CD14-positive monocyte (primary cell): Measurements from ENCODE around the gene OR1F1. TPM values are rescaled to one million over a fixed set of nuclear protein-coding genes. Genes with fewer than 3 reads are reported as not detected.

ENCODE experiments used
- DNase-seq, 3 donors: peaks; one replicate each; pipeline ENCODE4 v3.0.0-alpha.2; 2011 to 2022
- H2AFZ ChIP-seq: 2 replicates; pipeline ENCODE4 v1.6.0; 2012; ENCODE audit warnings: mild to moderate bottlenecking, low read depth, low read length, inconsistent platforms; ENCODE audit not compliant: insufficient read depth, poor library complexity, severe bottlenecking
- H3K27ac ChIP-seq, 2 donors: 1 replicate in 1 of 2; 2 replicates in 1 of 2; pipeline ENCODE4 v1.5.1; 2012 to 2013; ENCODE audit warnings: low read length in 2 of 2, control low read depth in 1 of 2, inconsistent platforms in 1 of 2, low read depth in 1 of 2, mild to moderate bottlenecking in 1 of 2
- H3K27me3 ChIP-seq, 2 donors: one replicate each; pipeline versions ENCODE4 v1.6.0 to v1.6.1; 2011 to 2013; ENCODE audit warnings: low read length in 2 of 2; ENCODE audit not compliant: control insufficient read depth in 2 of 2, insufficient read depth in 2 of 2
- H3K36me3 ChIP-seq, 2 donors: replicated peaks in 1 of 2; 1 replicate in 1 of 2; 2 replicates in 1 of 2; pipeline versions ENCODE4 v1.5.1 to v1.6.1; 2012 to 2013; ENCODE audit warnings: low read length in 2 of 2, control low read depth in 1 of 2, inconsistent platforms in 1 of 2, mild to moderate bottlenecking in 1 of 2; ENCODE audit not compliant: insufficient read depth in 2 of 2, control insufficient read depth in 1 of 2
- H3K4me1 ChIP-seq, 2 donors: 1 replicate in 1 of 2; 2 replicates in 1 of 2; pipeline versions ENCODE4 v1.5.1 to v1.6.1; 2012 to 2013; ENCODE audit warnings: low read length in 2 of 2, control low read depth in 1 of 2, inconsistent platforms in 1 of 2, mild to moderate bottlenecking in 1 of 2, moderate library complexity in 1 of 2; ENCODE audit not compliant: insufficient read depth in 2 of 2, control insufficient read depth in 1 of 2
- H3K4me2 ChIP-seq: replicated peaks from 2 replicates; pipeline ENCODE3; 2012; ENCODE audit warnings: low read length, moderate library complexity, mild to moderate bottlenecking; ENCODE audit not compliant: poor library complexity, severe bottlenecking; ENCODE audit errors: extremely low read depth
- H3K4me3 ChIP-seq, 3 experiments: fragments of 200-600 bp in 1 of 3; sonication (generic) in 1 of 3; replicated peaks in 1 of 3; 1 replicate in 2 of 3; 2 replicates in 1 of 3; pipeline ENCODE4 v1.5.1; 2011 to 2013; ENCODE audit warnings: low read length in 3 of 3, mild to moderate bottlenecking in 3 of 3, control low read depth in 2 of 3, low read depth in 2 of 3, inconsistent platforms in 1 of 3, moderate library complexity in 1 of 3
- H3K79me2 ChIP-seq: 2 replicates; pipeline ENCODE4 v1.6.0; 2012; ENCODE audit warnings: mild to moderate bottlenecking, control low read depth, inconsistent platforms, low read length, moderate library complexity; ENCODE audit not compliant: insufficient read depth
- H3K9ac ChIP-seq: 2 replicates; pipeline ENCODE4 v1.6.0; 2017; ENCODE audit warnings: low read length, mild to moderate bottlenecking; ENCODE audit not compliant: insufficient read depth, poor library complexity, severe bottlenecking
- H3K9me3 ChIP-seq, 2 donors: replicated peaks in 1 of 2; 1 replicate in 1 of 2; 2 replicates in 1 of 2; pipeline versions ENCODE4 v1.5.1 to v1.6.1; 2012 to 2013; ENCODE audit warnings: low read length in 2 of 2, control low read depth in 1 of 2; ENCODE audit not compliant: control insufficient read depth in 1 of 2, insufficient read depth in 1 of 2
- H4K20me1 ChIP-seq: 2 replicates; pipeline ENCODE4 v1.6.0; 2012; ENCODE audit warnings: mild to moderate bottlenecking, low read length, control low read depth, moderate library complexity; ENCODE audit not compliant: insufficient read depth
- H3K27ac Mint-ChIP-seq, 7 donors: one replicate each; pipeline ENCODE4 v1.8.0; 2020; ENCODE audit warnings: mild to moderate bottlenecking in 7 of 7, mixed read lengths in 7 of 7, moderate library complexity in 6 of 7, inconsistent platforms in 2 of 7
- H3K27me3 Mint-ChIP-seq, 3 donors: one replicate each; pipeline ENCODE4 v1.8.0; 2021 to 2022; ENCODE audit warnings: low read depth in 3 of 3, mild to moderate bottlenecking in 3 of 3, mixed read lengths in 3 of 3, moderate library complexity in 3 of 3, inconsistent platforms in 1 of 3
- H3K36me3 Mint-ChIP-seq, 2 donors: one replicate each; pipeline ENCODE4 v1.8.0; 2020; ENCODE audit warnings: mixed read lengths in 2 of 2, inconsistent platforms in 1 of 2, mild to moderate bottlenecking in 1 of 2
- H3K4me1 Mint-ChIP-seq: one replicate; pipeline ENCODE4 v1.8.0; 2020; ENCODE audit warnings: mild to moderate bottlenecking, mixed read lengths
- H3K4me3 Mint-ChIP-seq, 2 donors: one replicate each; pipeline ENCODE4 v1.8.0; 2020; ENCODE audit warnings: mild to moderate bottlenecking in 2 of 2, mixed read lengths in 2 of 2, moderate library complexity in 1 of 2
- H3K9me3 Mint-ChIP-seq, 7 donors: one replicate each; pipeline ENCODE4 v1.8.0; 2020 to 2022; ENCODE audit warnings: mixed read lengths in 7 of 7, mild to moderate bottlenecking in 6 of 7, moderate library complexity in 6 of 7, inconsistent platforms in 2 of 7
- CTCF ChIP-seq: fragments of 200-600 bp; IDR thresholded peaks from one replicate; pipeline ENCODE4 v1.8.0; 2022; ENCODE audit warnings: antibody characterized with exemption, mild to moderate bottlenecking
- WGBS: methylation state at CpG from one replicate; pipeline ENCODE4 v1.1.5; 2013; ENCODE audit warnings: missing lambda C conversion rate; ENCODE audit not compliant: insufficient coverage; 5-methylcytosine and 5-hydroxymethylcytosine counted together
- intact Hi-C, 2 donors: fragments of 100-400 bp; cut with micrococcal nuclease; formaldehyde crosslinking; loops; one replicate each; pipeline versions ENCODE4 v1.15.0 to v1.15.1; 2023
- polyA plus RNA-seq, 3 donors: library from polyadenylated mRNA; depleted of rRNA in 1 of 3; unstranded in 2 of 3; stranded (reverse) in 1 of 3; fragments of 300-500 nt in 2 of 3; fragments of >200 nt in 1 of 3; fragmentation: Illumina TruSeq in 2 of 3; gene quantifications; 1 replicate in 2 of 3; 2 replicates in 1 of 3; pipeline ENCODE4 v1.2.3, GENCODE V29; 2012 to 2021

The OR1F1 gene
- polyA plus RNA-seq, 3 donors: not detected

- Histone ChIP-seq H3K36me3 (no peaks in the 10 kb centered on the region), H3K4me2 (no peak overlapping the region), H3K4me3 (no peak overlapping the region), H3K27ac (no peak overlapping the region), H3K4me1 (peaks cover 30 to 36% of the 10 kb centered on the region in 2 donors), H3K79me2 (no peaks in the 10 kb centered on the region), H4K20me1 (no peaks in the 10 kb centered on the region), H3K9ac (no peak overlapping the region), H2AFZ (no peak overlapping the region), H3K9me3 (peaks cover 6 to 69% of the 10 kb centered on the region in 2 donors), H3K27me3 (peaks cover 86 to 100% of the 10 kb centered on the region in 2 donors)
- Mint-ChIP-seq H3K27ac (no peak overlapping the region), H3K9me3 (peaks cover 10 to 75% (median 68%) of the 10 kb centered on the region in 7 donors), H3K36me3 (peaks cover 23 to 28% of the 10 kb centered on the region in 2 donors), H3K4me1 (peaks cover 49% of the 10 kb centered on the region), H3K27me3 (peaks cover 93 to 100% (median 98%) of the 10 kb centered on the region in 3 donors), H3K4me3 (peak overlapping the region in 1 of 2 donors; percentile 83)
- no peak for DNase-seq
- intact Hi-C loops: no loop called here
- WGBS: 86% methylated on average over 17 of the region's 23 CpGs
- TF ChIP-seq CTCF: no peak
Observed at GRCh38 chr16:3186946-3187690, 886 bp upstream of the OR1F1 start.

- peaks cover 19 to 26% of the 10 kb centered on the region in 2 donors for H3K36me3 Mint-ChIP-seq
- peak overlapping the region in 1 of 2 donors; percentile 83 for H3K4me3 Mint-ChIP-seq
- Histone ChIP-seq H3K79me2 (no peaks in the 10 kb centered on the region), H3K36me3 (no peaks in the 10 kb centered on the region), H3K27me3 (peaks cover 83 to 100% of the 10 kb centered on the region in 2 donors), H3K4me1 (peaks cover 17 to 24% of the 10 kb centered on the region in 2 donors), H3K4me3 (no peak overlapping the region), H3K27ac (no peak overlapping the region), H3K9ac (no peak overlapping the region), H3K4me2 (peak overlapping the region; percentile 23), H2AFZ (no peak overlapping the region), H3K9me3 (peaks cover 21 to 82% of the 10 kb centered on the region in 2 donors), H4K20me1 (no peaks in the 10 kb centered on the region)
- TF ChIP-seq CTCF: no peak
- peaks cover 36% of the 10 kb centered on the region for H3K4me1 Mint-ChIP-seq
- no peak for DNase-seq
- WGBS: 3% methylated on average over 13 of the region's 13 CpGs
- intact Hi-C loops: no loop called here
- peaks cover 91 to 100% (median 98%) of the 10 kb centered on the region in 3 donors for H3K27me3 Mint-ChIP-seq
- no peak overlapping the region for H3K27ac Mint-ChIP-seq
- H3K9me3 Mint-ChIP-seq: peaks cover 20 to 80% (median 73%) of the 10 kb centered on the region in 7 donors
Observed at GRCh38 chr16:3188675-3188924, 596 bp downstream of the OR1F1 start.
